Common myeloid progenitor, CD34-positive (primary cell): Measurements from ENCODE around the gene VSTM4.

ENCODE experiments used
- CTCF ChIA-PET: fragments of 350-600 bp; sonication (Branson Sonifier 250); formaldehyde crosslinking; loops from one replicate; lab custom pipeline; 2021; ENCODE audit warnings: antibody characterized with exemption; lab: Charles Lee
- POLR2A ChIA-PET: fragments of 350-600 bp; sonication (Branson Sonifier 250); formaldehyde crosslinking; loops from one replicate; lab custom pipeline; 2021; ENCODE audit warnings: antibody characterized with exemption; lab: Charles Lee
- DNase-seq, 3 donors: peaks; one replicate each; pipeline versions ENCODE4 v3.0.0 to v3.0.0-alpha.2; 2013
- H3K27ac ChIP-seq, 2 experiments: 1 replicate in 1 of 2; 2 replicates in 1 of 2; pipeline ENCODE4 v1.7.0; 2013; ENCODE audit warnings: inconsistent platforms in 2 of 2, low read length in 2 of 2, mild to moderate bottlenecking in 2 of 2, low read depth in 1 of 2, moderate library complexity in 1 of 2; ENCODE audit not compliant: severe bottlenecking in 2 of 2, insufficient read depth in 1 of 2, poor library complexity in 1 of 2
- H3K27me3 ChIP-seq, 5 experiments: replicated peaks in 2 of 5; 1 replicate in 3 of 5; 2 replicates in 2 of 5; pipeline versions ENCODE4 v1.6.1 to v1.7.0; 2013; ENCODE audit warnings: low read length in 4 of 5, mild to moderate bottlenecking in 2 of 5, moderate library complexity in 2 of 5, inconsistent platforms in 1 of 5; ENCODE audit not compliant: insufficient read depth in 5 of 5, control insufficient read depth in 4 of 5
- H3K36me3 ChIP-seq, 4 experiments: 1 replicate in 2 of 4; 2 replicates in 2 of 4; pipeline versions ENCODE4 v1.6.1 to v1.7.0; 2013; ENCODE audit warnings: low read length in 3 of 4, control low read depth in 1 of 4, mild to moderate bottlenecking in 1 of 4; ENCODE audit not compliant: control insufficient read depth in 4 of 4, insufficient read depth in 4 of 4
- H3K4me1 ChIP-seq, 4 experiments: 1 replicate in 3 of 4; 2 replicates in 1 of 4; pipeline versions ENCODE4 v1.6.1 to v1.7.1; 2013; ENCODE audit warnings: low read length in 3 of 4, mild to moderate bottlenecking in 3 of 4, control low read depth in 1 of 4, inconsistent platforms in 1 of 4, moderate library complexity in 1 of 4; ENCODE audit not compliant: control insufficient read depth in 4 of 4, insufficient read depth in 4 of 4; ENCODE audit errors: control extremely low read depth in 1 of 4
- H3K4me3 ChIP-seq, 7 experiments: 1 replicate in 4 of 7; 2 replicates in 3 of 7; pipeline versions ENCODE4 v1.5.1 to v1.7.0; 2013; ENCODE audit warnings: mild to moderate bottlenecking in 7 of 7, low read length in 6 of 7, moderate library complexity in 6 of 7, inconsistent platforms in 2 of 7, low read depth in 2 of 7, control low read depth in 1 of 7; ENCODE audit not compliant: insufficient read depth in 4 of 7, control insufficient read depth in 1 of 7; ENCODE audit errors: extremely low read depth in 1 of 7
- H3K9me3 ChIP-seq, 5 experiments: 1 replicate in 4 of 5; 2 replicates in 1 of 5; pipeline versions ENCODE4 v1.6.1 to v1.7.1; 2013; ENCODE audit warnings: low read length in 4 of 5, mild to moderate bottlenecking in 2 of 5, inconsistent platforms in 1 of 5, low read depth in 1 of 5, moderate library complexity in 1 of 5; ENCODE audit not compliant: control insufficient read depth in 4 of 5, insufficient read depth in 2 of 5; ENCODE audit errors: control extremely low read depth in 1 of 5
- whole genome bisulfite sequencing: methylation state at CpG from one replicate; pipeline ENCODE4 v1.1.5; 2013; ENCODE audit not compliant: insufficient coverage; 5-methylcytosine and 5-hydroxymethylcytosine counted together

Gene VSTM4

DNA sequence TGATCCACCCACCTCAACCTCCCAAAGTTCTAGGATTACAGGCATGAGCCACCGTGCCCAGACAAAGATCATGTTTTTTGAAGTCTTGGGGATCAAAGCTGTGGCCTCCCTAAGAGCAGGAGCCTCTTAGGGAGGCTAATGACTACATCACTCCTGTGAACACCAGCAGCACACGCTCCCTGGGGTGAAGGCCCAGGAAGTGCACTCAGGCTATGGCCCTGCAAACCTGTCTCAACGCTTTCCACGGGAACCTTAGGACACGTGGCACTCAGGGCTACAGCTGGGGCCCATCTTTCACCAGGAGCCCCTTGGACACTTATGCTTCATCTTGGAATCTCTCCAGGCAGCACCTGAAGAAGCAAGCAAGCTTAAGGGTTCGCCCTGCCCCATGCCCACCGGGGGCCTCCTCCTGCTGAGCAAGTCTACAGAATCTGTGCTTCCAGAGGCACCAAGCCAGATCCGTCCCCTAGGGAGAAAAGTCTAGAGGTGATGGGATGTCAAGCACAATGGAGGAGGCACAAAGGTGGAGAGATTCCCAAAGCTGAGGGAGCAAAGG lies 18.4 kb downstream of the VSTM4 start:
- WGBS: 97% methylated on average over 7 of the region's 8 CpGs
- no peak for DNase-seq
- Histone ChIP-seq H3K27me3 (no peaks in the 10 kb centered on the region), H3K27ac (no peak overlapping the region), H3K4me1 (no peaks in the 10 kb centered on the region), H3K9me3 (no peaks in the 10 kb centered on the region), H3K36me3 (no peaks in the 10 kb centered on the region), H3K4me3 (no peak overlapping the region)
- ChIA-PET CTCF (interaction anchor here (1.2 kb wide), 2 partner anchors 14 to 79 kb away, joined by 3 read pairs; no protein-coding TSS in a partner anchor), POLR2A (no interaction called here)

DNA sequence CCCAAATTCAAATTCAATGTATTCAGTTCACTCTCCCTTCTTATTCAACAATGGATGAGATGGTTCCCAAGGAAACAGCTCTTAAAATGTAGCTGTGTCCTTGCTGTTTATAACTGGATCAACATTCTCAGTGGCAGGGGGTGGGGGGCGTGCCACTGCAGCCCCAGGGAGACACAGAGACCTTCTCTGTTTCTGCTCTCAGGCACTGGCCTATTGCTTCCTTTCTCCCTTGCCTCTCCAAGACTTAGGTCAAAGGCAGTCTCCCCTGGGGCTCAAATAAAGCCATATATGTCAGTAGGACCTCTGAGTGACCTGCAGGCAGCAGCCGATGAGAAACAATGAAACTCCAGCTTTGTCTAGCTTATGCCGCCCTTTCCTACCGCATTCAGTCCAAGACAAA lies 20.7 kb downstream of the VSTM4 start:
- ChIA-PET POLR2A (no interaction called here), CTCF (no interaction called here)
- WGBS: 95% methylated on average over 4 of the region's 4 CpGs
- H3K27ac ChIP-seq: no peak overlapping the region
- H3K27me3 ChIP-seq: peaks cover 0 to 2% (median 0%) of the 10 kb centered on the region in 5 experiments
- H3K9me3 ChIP-seq: no peaks in the 10 kb centered on the region
- H3K4me1 ChIP-seq: no peaks in the 10 kb centered on the region
- no peak overlapping the region for H3K4me3 ChIP-seq
- H3K36me3 ChIP-seq: no peaks in the 10 kb centered on the region
- DNase-seq: no peak

DNA sequence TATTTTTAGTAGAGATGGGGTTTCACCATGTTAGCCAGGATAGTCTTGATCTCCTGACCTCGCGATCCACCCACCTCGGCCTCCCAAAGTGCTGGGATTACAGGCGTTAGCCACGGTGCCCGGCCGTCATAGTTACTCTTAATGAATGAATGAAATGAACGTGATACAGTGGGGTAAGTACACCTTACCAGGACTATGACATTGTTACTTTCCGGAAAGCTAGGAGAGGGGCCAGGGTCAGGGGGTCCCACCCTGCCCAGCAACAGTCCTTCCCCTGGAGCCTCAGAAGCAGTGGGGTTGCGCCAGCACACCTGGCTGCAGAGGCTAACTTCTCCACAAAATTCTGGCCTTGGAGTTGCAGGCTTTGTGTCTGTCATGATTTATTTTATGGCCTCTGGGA lies 21.4 kb downstream of the VSTM4 start:
- H3K27me3 ChIP-seq: peaks cover 0 to 2% (median 0%) of the 10 kb centered on the region in 5 experiments
- H3K4me1 ChIP-seq: no peaks in the 10 kb centered on the region
- no peak overlapping the region for H3K4me3 ChIP-seq
- no peak overlapping the region for H3K27ac ChIP-seq
- 100% methylated on average over 7 of the region's 10 CpGs for whole genome bisulfite sequencing
- H3K36me3 ChIP-seq: no peaks in the 10 kb centered on the region
- ChIA-PET CTCF (no interaction called here), POLR2A (no interaction called here)
- no peak for DNase-seq
- no peaks in the 10 kb centered on the region for H3K9me3 ChIP-seq

DNA sequence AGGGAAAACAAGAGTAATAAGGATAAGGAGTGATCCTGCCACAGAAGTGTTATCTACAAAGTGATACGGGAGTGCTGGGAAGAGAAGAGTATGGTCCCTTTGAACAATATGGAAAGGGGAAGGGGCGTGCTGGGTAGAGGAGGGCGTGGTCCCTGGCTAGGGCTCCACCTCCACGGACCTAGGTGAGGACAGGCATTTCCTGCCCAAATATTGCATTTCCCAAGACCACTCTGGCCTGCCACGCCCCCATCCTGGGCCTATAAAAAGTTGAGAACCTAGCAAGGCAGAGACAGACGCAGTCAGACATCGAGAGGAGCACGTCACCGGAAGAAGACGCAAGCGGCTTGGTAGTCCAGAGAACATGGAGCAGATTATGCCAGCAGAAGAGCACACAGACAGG lies 22.8 kb downstream of the VSTM4 start:
- ChIA-PET CTCF (no interaction called here), POLR2A (no interaction called here)
- H3K4me1 ChIP-seq: no peaks in the 10 kb centered on the region
- H3K9me3 ChIP-seq: peaks cover 0 to under 1% (median 0%) of the 10 kb centered on the region in 5 experiments
- 92% methylated on average over 8 of the region's 11 CpGs for WGBS
- H3K27ac ChIP-seq: no peak overlapping the region
- H3K36me3 ChIP-seq: no peaks in the 10 kb centered on the region
- DNase-seq: no peak
- H3K27me3 ChIP-seq: peaks cover 0 to 2% (median 0%) of the 10 kb centered on the region in 5 experiments
- no peak overlapping the region for H3K4me3 ChIP-seq

DNA sequence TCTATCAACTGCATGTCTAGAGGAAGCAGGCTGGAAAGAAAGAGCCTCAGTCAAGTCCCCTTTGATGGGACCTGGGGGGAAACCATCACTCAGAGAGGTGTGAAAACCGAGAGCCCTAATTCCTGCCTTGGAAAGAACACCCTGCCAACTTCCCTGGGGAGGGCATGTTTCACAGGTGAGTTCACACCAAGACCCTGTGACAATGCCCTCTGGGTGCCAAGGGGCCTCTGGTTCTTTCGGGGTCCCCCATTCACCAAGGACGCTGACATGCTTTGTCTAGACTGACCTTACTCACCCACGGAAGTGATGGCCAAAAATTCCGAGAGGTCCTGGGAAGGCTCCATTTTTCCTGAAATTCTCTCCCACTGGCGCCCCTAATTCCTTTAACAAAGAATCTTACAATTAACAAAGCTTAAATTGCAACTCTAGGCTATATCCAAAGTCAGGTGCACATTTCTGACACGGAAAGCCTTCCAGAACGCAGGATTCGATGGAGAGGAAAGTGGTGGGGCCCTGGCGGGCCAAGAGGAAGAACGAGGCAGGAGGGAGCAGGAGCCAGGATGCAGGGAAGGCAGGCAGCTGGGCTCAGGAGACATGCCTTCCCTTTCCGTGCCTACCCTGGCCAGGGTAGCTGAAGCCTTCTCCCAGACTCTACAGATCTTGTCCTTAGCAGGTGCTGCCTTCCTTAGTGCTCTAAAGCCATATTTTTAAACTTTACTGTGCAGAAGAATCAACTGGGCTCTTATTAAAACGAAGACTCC lies 23.7 kb downstream of the VSTM4 start:
- Histone ChIP-seq H3K4me3 (no peak overlapping the region), H3K4me1 (no peaks in the 10 kb centered on the region), H3K27ac (no peak overlapping the region), H3K9me3 (peaks cover 0 to 5% (median 0%) of the 10 kb centered on the region in 5 experiments), H3K27me3 (peaks cover 0 to 2% (median 0%) of the 10 kb centered on the region in 5 experiments), H3K36me3 (no peaks in the 10 kb centered on the region)
- ChIA-PET POLR2A (no interaction called here), CTCF (interaction anchor here (0.9 kb wide), 1 partner anchor 11 kb away, joined by 3 read pairs; no protein-coding TSS in a partner anchor)
- DNase-seq: no peak
- WGBS: 99% methylated on average over 10 of the region's 13 CpGs

DNA sequence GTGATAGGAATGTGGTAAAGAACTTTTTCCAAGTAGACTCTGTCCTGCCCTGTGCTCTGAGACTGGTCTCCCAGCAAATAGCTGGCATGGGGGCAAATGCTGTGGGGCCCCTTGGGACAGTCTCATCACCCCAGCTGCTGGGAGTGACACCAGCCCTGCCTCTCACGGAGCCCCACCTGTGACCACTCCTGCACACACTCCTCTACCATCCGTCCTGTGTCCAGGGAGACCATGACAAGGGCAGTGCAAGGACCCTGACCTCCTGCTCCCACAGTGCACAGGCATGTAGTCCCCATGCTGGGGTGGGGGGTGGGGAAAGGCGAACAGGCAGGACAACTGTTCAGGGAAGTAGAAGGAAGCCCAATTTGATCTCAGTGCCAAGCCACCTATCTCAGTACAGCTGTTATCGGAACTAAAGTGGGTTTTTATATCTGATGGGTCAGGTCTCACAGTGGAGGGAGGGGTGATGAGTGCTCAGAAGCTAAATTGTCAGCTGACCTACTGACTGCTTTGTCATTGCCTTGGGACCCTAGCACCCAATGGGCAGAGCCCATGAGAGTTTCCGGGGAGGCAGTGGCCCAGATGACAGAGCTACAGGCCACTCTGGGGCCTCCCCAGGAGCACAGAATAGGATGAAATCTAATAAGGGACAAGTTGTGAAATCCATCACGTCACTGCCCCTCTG lies 24.5 kb downstream of the VSTM4 start:
- WGBS: 94% methylated on average over 6 of the region's 6 CpGs
- CTCF ChIA-PET: interaction anchor here (0.9 kb wide), 1 partner anchor 11 kb away, joined by 3 read pairs; no protein-coding TSS in a partner anchor
- Histone ChIP-seq H3K36me3 (no peaks in the 10 kb centered on the region), H3K9me3 (peaks cover 0 to 11% (median 0%) of the 10 kb centered on the region in 5 experiments), H3K27me3 (peaks cover 0 to 2% (median 0%) of the 10 kb centered on the region in 5 experiments), H3K27ac (no peak overlapping the region), H3K4me1 (no peaks in the 10 kb centered on the region), H3K4me3 (no peak overlapping the region)
- POLR2A ChIA-PET: no interaction called here
- no peak for DNase-seq

DNA sequence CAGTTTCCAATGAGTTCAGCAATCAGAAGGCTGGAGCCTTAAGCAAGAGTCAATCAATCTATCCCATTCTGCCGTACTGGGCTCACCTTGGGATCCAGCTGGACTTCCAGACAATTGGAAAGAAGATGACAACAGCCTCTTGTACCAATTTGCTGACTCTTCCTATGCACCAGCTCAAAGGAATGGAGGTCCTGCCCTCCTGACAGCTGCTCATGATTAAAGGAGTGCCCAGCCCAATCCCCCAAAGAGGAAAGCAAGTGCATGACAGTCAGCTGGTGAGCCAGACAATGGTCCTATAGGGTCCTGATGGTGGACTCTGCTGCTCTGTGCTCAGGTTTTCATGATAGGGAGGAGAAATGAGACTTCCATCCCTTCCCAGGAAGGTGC lies 25.1 kb downstream of the VSTM4 start:
- WGBS: 100% methylated on average over 1 of the region's 1 CpG
- ChIA-PET CTCF (no interaction called here), POLR2A (no interaction called here)
- Histone ChIP-seq H3K4me3 (no peak overlapping the region), H3K36me3 (no peaks in the 10 kb centered on the region), H3K4me1 (no peaks in the 10 kb centered on the region), H3K27ac (no peak overlapping the region), H3K9me3 (peaks cover 0 to 11% (median 0%) of the 10 kb centered on the region in 5 experiments), H3K27me3 (peaks cover 0 to 2% (median 0%) of the 10 kb centered on the region in 5 experiments)
- DNase-seq: no peak
